Activated T-helper 9 cell treated with anti-CD3 and anti-CD28 coated beads, Interleukin-2, amount 50 U/mL, for 16 hours (primary cell): Measurements from ENCODE around the gene BBX.

ENCODE experiments used
- DNase-seq: peaks from one replicate; pipeline ENCODE4 v3.0.0-alpha.2; 2020; ENCODE audit warnings: low read depth

The BBX gene

GRCh38 chr3:107657971-107658370, 135.2 kb downstream of the BBX start:
- DNase-seq: no peak

- no peak for DNase-seq
Observed at GRCh38 chr3:107660306-107660976, 137.7 kb downstream of the BBX start.

- no peak for DNase-seq
Observed at GRCh38 chr3:107661447-107662123, 138.8 kb downstream of the BBX start.

- no peak for DNase-seq
Observed at GRCh38 chr3:107662124-107662507, 139.4 kb downstream of the BBX start.

- DNase-seq: no peak
Observed at GRCh38 chr3:107662586-107662985, 139.8 kb downstream of the BBX start.

- DNase-seq: no peak
Observed at GRCh38 chr3:107663266-107663665, 140.5 kb downstream of the BBX start.

- no peak for DNase-seq
Observed at GRCh38 chr3:107664614-107665013, 141.9 kb downstream of the BBX start.

GRCh38 chr3:107665351-107665750, 142.6 kb downstream of the BBX start:
- no peak for DNase-seq

- no peak for DNase-seq
Observed at GRCh38 chr3:107666853-107667252, 144.1 kb downstream of the BBX start.

- DNase-seq: no peak
Observed at GRCh38 chr3:107668416-107668815, 145.7 kb downstream of the BBX start.

- no peak for DNase-seq
Observed at GRCh38 chr3:107668963-107669362, 146.2 kb downstream of the BBX start.

GRCh38 chr3:107669669-107670068, 146.9 kb downstream of the BBX start:
- no peak for DNase-seq

- DNase-seq: no peak
Observed at GRCh38 chr3:107670986-107671385, 148.2 kb downstream of the BBX start.

- DNase-seq: no peak
Observed at GRCh38 chr3:107674371-107674770, 151.6 kb downstream of the BBX start.

- no peak for DNase-seq
Observed at GRCh38 chr3:107675233-107675900, 152.6 kb downstream of the BBX start.

GRCh38 chr3:107676469-107677309, 153.9 kb downstream of the BBX start:
- no peak for DNase-seq

- no peak for DNase-seq
Observed at GRCh38 chr3:107679921-107680320, 157.2 kb downstream of the BBX start.

GRCh38 chr3:107680698-107681097, 157.9 kb downstream of the BBX start:
- no peak for DNase-seq

- no peak for DNase-seq
Observed at GRCh38 chr3:107681396-107681795, 158.6 kb downstream of the BBX start.

- DNase-seq: no peak
Observed at GRCh38 chr3:107682580-107682979, 159.8 kb downstream of the BBX start.

GRCh38 chr3:107683447-107683846, 160.7 kb downstream of the BBX start:
- DNase-seq: no peak

GRCh38 chr3:107684431-107684925, 161.7 kb downstream of the BBX start:
- no peak for DNase-seq
